IMR-90 (cell line): ENCODE measurements around the gene NEDD4L. TPM values are rescaled to one million over a fixed set of nuclear protein-coding genes. Genes with fewer than 3 reads are reported as not detected.

ENCODE experiments used
- ATAC-seq: fragments of 200-7000 bp; cut with Tn5 transposase; 2 replicates; pipeline ENCODE4 v1.9.1; 2020; ENCODE audit warnings: low read depth, mild to moderate bottlenecking, moderate library complexity
- BruUV-seq: library from RNA; stranded (reverse); fragments of 400-500 nt; replicated peaks from 2 replicates; lab custom pipeline; 2021; lab: Mats Ljungman, UMichigan
- CTCF ChIA-PET: fragments of 300-600 bp; formaldehyde crosslinking; extraction: SDS; loops from one replicate; lab custom pipeline; 2021; ENCODE audit warnings: antibody characterized with exemption; lab: Yijun Ruan, JAX
- POLR2A ChIA-PET: fragments of 300-600 bp; sonication (Branson Sonifier 250); formaldehyde crosslinking; loops from one replicate; lab custom pipeline; 2022; ENCODE audit warnings: antibody characterized with exemption; ENCODE audit not compliant: unreplicated experiment; lab: Charles Lee
- DNase-seq: peaks from one replicate; pipeline ENCODE4 v3.0.0; 2013
- H2AFZ ChIP-seq: replicated peaks from 2 replicates; pipeline ENCODE3; 2013; ENCODE audit warnings: low read length, mild to moderate bottlenecking; ENCODE audit not compliant: poor library complexity
- H2AK5ac ChIP-seq: 2 replicates; pipeline ENCODE4 v1.6.1; 2013; ENCODE audit warnings: low read depth, low read length, inconsistent platforms
- H2AK9ac ChIP-seq: replicated peaks from 2 replicates; pipeline ENCODE3; 2013; ENCODE audit warnings: mild to moderate bottlenecking, low read depth, low read length, moderate library complexity; ENCODE audit not compliant: poor library complexity
- H2BK120ac ChIP-seq: 2 replicates; pipeline ENCODE4 v1.6.1; 2013; ENCODE audit warnings: low read depth, low read length, inconsistent platforms
- H2BK15ac ChIP-seq: 3 replicates; pipeline ENCODE4 v1.6.1; 2013; ENCODE audit warnings: low read depth, low read length, inconsistent platforms
- H2BK20ac ChIP-seq: 2 replicates; pipeline ENCODE4 v1.6.1; 2013; ENCODE audit warnings: low read depth, mild to moderate bottlenecking, inconsistent platforms, low read length, moderate library complexity
- H2BK5ac ChIP-seq: 2 replicates; pipeline ENCODE4 v1.6.1; 2013; ENCODE audit warnings: mild to moderate bottlenecking, low read depth, low read length, inconsistent platforms; ENCODE audit not compliant: poor library complexity, severe bottlenecking
- H3K14ac ChIP-seq: replicated peaks from 2 replicates; pipeline ENCODE4 v1.6.1; 2013; ENCODE audit warnings: low read depth, low read length, inconsistent platforms
- H3K18ac ChIP-seq: 2 replicates; pipeline ENCODE4 v1.6.1; 2013; ENCODE audit warnings: low read depth, low read length, control low read depth
- H3K23ac ChIP-seq: 2 replicates; pipeline ENCODE4 v1.6.1; 2013; ENCODE audit warnings: low read depth, low read length, inconsistent platforms
- H3K27ac ChIP-seq: 2 replicates; pipeline ENCODE4 v1.5.1; 2013; ENCODE audit warnings: mild to moderate bottlenecking, control low read depth, low read length; ENCODE audit not compliant: insufficient read depth
- H3K27me3 ChIP-seq: 2 replicates; pipeline ENCODE4 v1.6.1; 2013; ENCODE audit warnings: low read length; ENCODE audit not compliant: control insufficient read depth, insufficient read depth
- H3K36me3 ChIP-seq: 2 replicates; pipeline ENCODE4 v1.6.1; 2013; ENCODE audit warnings: low read length, mixed read lengths; ENCODE audit not compliant: control insufficient read depth, insufficient read depth
- H3K4ac ChIP-seq: 2 replicates; pipeline ENCODE4 v1.6.1; 2013; ENCODE audit warnings: low read depth, low read length, inconsistent platforms
- H3K4me1 ChIP-seq: 2 replicates; pipeline ENCODE4 v1.6.1; 2013; ENCODE audit warnings: low read length, mixed read lengths; ENCODE audit not compliant: control insufficient read depth, insufficient read depth
- H3K4me2 ChIP-seq: 2 replicates; pipeline ENCODE4 v1.6.1; 2013; ENCODE audit warnings: low read depth, mild to moderate bottlenecking, control low read depth, low read length, moderate library complexity
- H3K4me3 ChIP-seq: 2 replicates; pipeline ENCODE4 v1.5.1; 2013; ENCODE audit warnings: low read depth, mild to moderate bottlenecking, control low read depth, low read length, moderate library complexity; ENCODE audit not compliant: insufficient read depth
- H3K56ac ChIP-seq: 2 replicates; pipeline ENCODE4 v1.6.1; 2013; ENCODE audit warnings: low read length, inconsistent platforms; ENCODE audit not compliant: insufficient read depth; ENCODE audit errors: extremely low read depth
- H3K79me1 ChIP-seq, 2 experiments: 2 replicates each; pipeline ENCODE4 v1.6.1; 2013; ENCODE audit warnings: low read length in 2 of 2, inconsistent platforms in 1 of 2, low read depth in 1 of 2
- H3K9ac ChIP-seq: 2 replicates; pipeline ENCODE4 v1.6.1; 2013; ENCODE audit warnings: low read depth, low read length, control low read depth
- H3K9me1 ChIP-seq: 2 replicates; pipeline ENCODE4 v1.6.1; 2013; ENCODE audit warnings: low read length, inconsistent platforms; ENCODE audit not compliant: insufficient read depth
- H3K9me3 ChIP-seq: 2 replicates; pipeline ENCODE4 v1.6.1; 2013; ENCODE audit warnings: low read length; ENCODE audit not compliant: control insufficient read depth, insufficient read depth
- H4K20me1 ChIP-seq: 2 replicates; pipeline ENCODE4 v1.6.1; 2013; ENCODE audit warnings: low read length, inconsistent platforms; ENCODE audit not compliant: insufficient read depth
- H4K5ac ChIP-seq: 2 replicates; pipeline ENCODE4 v1.6.1; 2013; ENCODE audit warnings: mild to moderate bottlenecking, low read depth, low read length, control low read depth
- H4K8ac ChIP-seq, 2 experiments: 2 replicates each; pipeline ENCODE4 v1.6.1; 2013; ENCODE audit warnings: low read depth in 2 of 2, low read length in 2 of 2, control low read depth in 1 of 2, inconsistent platforms in 1 of 2
- H4K91ac ChIP-seq: 2 replicates; pipeline ENCODE4 v1.6.1; 2013; ENCODE audit warnings: low read depth, low read length, inconsistent platforms; ENCODE audit not compliant: insufficient read depth
- CEBPB ChIP-seq: IDR thresholded peaks from 2 replicates; pipeline ENCODE4 v1.6.1; 2012; ENCODE audit warnings: low read depth, low read length, improper control_type of control experiment
- CTCF ChIP-seq: conservative IDR thresholded peaks from 2 replicates; pipeline ENCODE4 v1.5.1; 2012; ENCODE audit warnings: mild to moderate bottlenecking, low read depth, low read length, improper control_type of control experiment
- ELK1 ChIP-seq: fragments of 150-350 bp; IDR thresholded peaks from 2 replicates; pipeline ENCODE4 v1.6.1; 2016; ENCODE audit warnings: low read depth, mild to moderate bottlenecking, low read length, moderate library complexity, borderline replicate concordance
- MAFK ChIP-seq: IDR thresholded peaks from 2 replicates; pipeline ENCODE4 v1.6.1; 2012; ENCODE audit warnings: low read depth, low read length, improper control_type of control experiment
- RCOR1 ChIP-seq: IDR thresholded peaks from 2 replicates; pipeline ENCODE4 v1.6.1; 2012; ENCODE audit warnings: mild to moderate bottlenecking, low read length, improper control_type of control experiment; ENCODE audit not compliant: insufficient replicate concordance
- WGBS, 2 experiments: methylation state at CpG; one replicate each; pipeline versions ENCODE4 v1.1.5 to v1.1.7; 2013; ENCODE audit warnings: missing lambda C conversion rate in 2 of 2; ENCODE audit not compliant: insufficient read length in 1 of 2; ENCODE audit errors: extremely low coverage in 2 of 2; 5-methylcytosine and 5-hydroxymethylcytosine counted together
- dilution Hi-C: fragments of 300-500 bp; cut with HindIII; formaldehyde crosslinking; loops from one replicate; pipeline ENCODE4 v1.14.3; 2018; ENCODE audit warnings: low sequenced_read_pairs; ENCODE audit not compliant: unreplicated experiment
- in situ Hi-C: fragments of 300-500 bp; cut with MboI; formaldehyde crosslinking; loops from 3 replicates; pipeline ENCODE4 v1.14.3; 2019; ENCODE audit warnings: low sequenced_read_pairs, inconsistent platforms, mixed read lengths
- intact Hi-C: fragments of 100-400 bp; cut with micrococcal nuclease; formaldehyde crosslinking; loops from 2 replicates; pipeline ENCODE4 v1.10.0; 2022
- polyA plus RNA-seq, 3 experiments: library from polyadenylated mRNA; depleted of rRNA; stranded (reverse); fragments of >200 nt; gene quantifications; 2 replicates each; pipeline ENCODE4 v1.2.3, GENCODE V29; 2012; ENCODE audit warnings: low replicate concordance in 1 of 3
- total RNA-seq: library from RNA; depleted of rRNA; stranded (reverse); fragments of >200 nt; gene quantifications from 2 replicates; pipeline ENCODE4 v1.2.3, GENCODE V29; 2012

NEDD4L gene
- total and polyA plus RNA-seq, 2 of the 4 experiments (the other 2 are of a cell fraction) = 10.0 to 10.9 TPM

- ChIA-PET POLR2A (no interaction called here), CTCF (interaction anchor here (0.5 to 1.0 kb wide), 2 partner anchors 10 to 690 kb away, joined by 3 to 4 read pairs; no protein-coding TSS in a partner anchor)
- H4K91ac ChIP-seq = no peak overlapping the region
- no peak overlapping the region for H2AK5ac ChIP-seq
- H2BK15ac ChIP-seq = no peak overlapping the region
- H3K23ac ChIP-seq = no peak overlapping the region
- no peak overlapping the region for H2AK9ac ChIP-seq
- H4K20me1 ChIP-seq = no peaks in the 10 kb centered on the region; the same call in 1 of the 2 replicates
- H3K56ac ChIP-seq = no peak overlapping the region
- H4K8ac ChIP-seq = no peak overlapping the region
- H3K14ac ChIP-seq = no peak overlapping the region
- no CpG with 5 or more reads among the region's 2 CpGs for WGBS, 2 experiments
- no peak for TF ChIP-seq MAFK
- no peak for TF ChIP-seq ELK1
- TF ChIP-seq CEBPB = no peak
- no peak for TF ChIP-seq CTCF
- TF ChIP-seq RCOR1 = no peak
- no TSS peak for BruUV-seq
- H3K9me1 ChIP-seq = peaks cover 10% of the 10 kb centered on the region
- no peaks in the 10 kb centered on the region for H3K27me3 ChIP-seq
- no peak overlapping the region for H3K27ac ChIP-seq
- H3K4ac ChIP-seq = no peak overlapping the region
- no peak overlapping the region for H4K5ac ChIP-seq
- H3K4me3 ChIP-seq = no peak overlapping the region
- H3K79me1 ChIP-seq = peaks cover 2 to 5% of the 10 kb centered on the region in 2 experiments; a peak in 2 of 4 replicates
- no peak overlapping the region for H3K4me2 ChIP-seq
- ATAC-seq = no peak
- H3K9ac ChIP-seq = no peak overlapping the region
- intact Hi-C loops = loop anchor here (5.0 kb wide), 1 partner anchor 60 kb away; no protein-coding TSS in a partner anchor
- H3K36me3 ChIP-seq = no peaks in the 10 kb centered on the region
- no peak overlapping the region for H2BK120ac ChIP-seq
- no peak overlapping the region for H3K18ac ChIP-seq
- dilution Hi-C loops = no loop called here
- in situ Hi-C loops = no loop called here
- H2AFZ ChIP-seq = no peak overlapping the region
- H2BK5ac ChIP-seq = no peak overlapping the region
- no peak overlapping the region for H2BK20ac ChIP-seq
- no peaks in the 10 kb centered on the region for H3K9me3 ChIP-seq
- no peak for DNase-seq
- peaks cover 25% of the 10 kb centered on the region for H3K4me1 ChIP-seq
Observed at GRCh38 chr18:58181988-58182387, 138.0 kb downstream of the NEDD4L start.
